Measurements from ENCODE around the gene ZNF14. TPM values are rescaled to one million over a fixed set of nuclear protein-coding genes. Genes with fewer than 3 reads are reported as not detected.
A peak's percentile ranks its signal among the peaks of the same experiment; 100 is the strongest.

ZNF14 gene
- total and polyA plus RNA-seq, 9 of the 15 experiments (the other 6 are each of a cell fraction or from before 2014, with no cell fraction given), result 1.9 to 7.0 (median 4.0) TPM

- ATAC-seq, result no peak
- Histone ChIP-seq H3K9me3 (replicated peaks; ENCODE audit: control insufficient read depth, insufficient read depth, low read depth, low read length) (no peaks in the 10 kb centered on the region), H3K4me2 (ENCODE audit: insufficient read depth, low read length) (no peak overlapping the region), H3K27me3 (ENCODE audit: control insufficient read depth in 2 of 2, insufficient read depth in 2 of 2, low read length in 2 of 2) (no peaks in the 10 kb centered on the region), H3K4me3 (no peak overlapping the region), H3K9ac (ENCODE audit: insufficient read depth in 1 of 2, low read depth in 2 of 2, low read length in 2 of 2) (no peak overlapping the region), H3K79me2 (ENCODE audit: control insufficient read depth, insufficient read depth, low read length) (no peaks in the 10 kb centered on the region), H3K9me1 (ENCODE audit: control insufficient read depth, insufficient read depth, low read length) (no peaks in the 10 kb centered on the region), H3K27ac (ENCODE audit: extremely low read depth, low read depth, low read length) (no peak overlapping the region), H2AFZ (ENCODE audit: low read depth, low read length) (no peak overlapping the region), H3K4me1 (replicated peaks in 1 of 2; ENCODE audit: control insufficient read depth in 2 of 2, insufficient read depth in 2 of 2, low read length in 2 of 2) (no peaks in the 10 kb centered on the region), H4K20me1 (replicated peaks; ENCODE audit: control insufficient read depth, insufficient read depth, low read length) (no peaks in the 10 kb centered on the region), H3K36me3 (ENCODE audit: control insufficient read depth, insufficient read depth, low read length) (no peaks in the 10 kb centered on the region)
- intact Hi-C loops (cut with micrococcal nuclease) (no loop called here), in situ Hi-C loops (cut with MboI) (no loop called here)
- no peak for DNase-seq (ENCODE audit: extremely low read depth in 1 of 4, low spot score in 3 of 4)
- FAIRE-seq, result peak; percentile 35
- WGBS (ENCODE audit: insufficient coverage, low coverage, missing lambda C conversion rate), result 77% methylated on average over 6 of the region's 6 CpGs
- ChIA-PET CTCF (ENCODE audit: low intra/inter-chr PET ratio) (no interaction called here), POLR2A (interaction anchor here (0.9 to 1.0 kb wide), 2 partner anchors 15 to 63 kb away, joined by 3 read pairs; no protein-coding TSS in a partner anchor)
- BruUV-seq (replicated peaks), result no TSS peak
- TF ChIP-seq SIRT6 (IDR thresholded peaks at IDR 0.05; ENCODE audit: low read depth, low read length) (no peak), TAF9B (IDR thresholded peaks at IDR 0.05; ENCODE audit: partially characterized antibody) (no peak), ZNF589 (CRISPR knock-in tag; IDR thresholded peaks at IDR 0.05; ENCODE audit: low read depth) (no peak), ETV6 (IDR thresholded peaks at IDR 0.05; ENCODE audit: borderline replicate concordance in 1 of 2, low read depth in 2 of 2, low read length in 1 of 2) (no peak), ETV6 (CRISPR knock-in tag; IDR thresholded peaks at IDR 0.05; ENCODE audit: borderline replicate concordance) (no peak), GABPA (tag; conservative IDR thresholded peaks at IDR 0.05; ENCODE audit: low read depth) (no peak), ZBTB11 (CRISPR knock-in tag; IDR thresholded peaks at IDR 0.05) (no peak), ZNF184 (CRISPR knock-in tag; IDR thresholded peaks at IDR 0.05) (no peak), MED1 (CRISPR knock-in tag; IDR thresholded peaks at IDR 0.05; ENCODE audit: borderline replicate concordance) (no peak), SETDB1 (IDR thresholded peaks at IDR 0.05; ENCODE audit: low read length) (no peak)
- TF ChIP-seq, protein P1, sequence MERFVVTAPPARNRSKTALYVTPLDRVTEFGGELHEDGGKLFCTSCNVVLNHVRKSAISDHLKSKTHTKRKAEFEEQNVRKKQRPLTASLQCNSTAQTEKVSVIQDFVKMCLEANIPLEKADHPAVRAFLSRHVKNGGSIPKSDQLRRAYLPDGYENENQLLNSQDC (CRISPR knock-in tag; IDR thresholded peaks at IDR 0.05), result no peak
- TF ChIP-seq, protein P2, sequence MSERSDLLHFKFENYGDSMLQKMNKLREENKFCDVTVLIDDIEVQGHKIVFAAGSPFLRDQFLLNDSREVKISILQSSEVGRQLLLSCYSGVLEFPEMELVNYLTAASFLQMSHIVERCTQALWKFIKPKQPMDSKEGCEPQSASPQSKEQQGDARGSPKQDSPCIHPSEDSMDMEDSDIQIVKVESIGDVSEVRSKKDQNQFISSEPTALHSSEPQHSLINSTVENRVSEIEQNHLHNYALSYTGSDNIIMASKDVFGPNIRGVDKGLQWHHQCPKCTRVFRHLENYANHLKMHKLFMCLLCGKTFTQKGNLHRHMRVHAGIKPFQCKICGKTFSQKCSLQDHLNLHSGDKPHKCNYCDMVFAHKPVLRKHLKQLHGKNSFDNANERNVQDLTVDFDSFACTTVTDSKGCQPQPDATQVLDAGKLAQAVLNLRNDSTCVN (CRISPR knock-in tag; IDR thresholded peaks at IDR 0.05), result no peak
- TF ChIP-seq, protein P3, sequence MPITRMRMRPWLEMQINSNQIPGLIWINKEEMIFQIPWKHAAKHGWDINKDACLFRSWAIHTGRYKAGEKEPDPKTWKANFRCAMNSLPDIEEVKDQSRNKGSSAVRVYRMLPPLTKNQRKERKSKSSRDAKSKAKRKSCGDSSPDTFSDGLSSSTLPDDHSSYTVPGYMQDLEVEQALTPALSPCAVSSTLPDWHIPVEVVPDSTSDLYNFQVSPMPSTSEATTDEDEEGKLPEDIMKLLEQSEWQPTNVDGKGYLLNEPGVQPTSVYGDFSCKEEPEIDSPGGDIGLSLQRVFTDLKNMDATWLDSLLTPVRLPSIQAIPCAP (CRISPR knock-in tag; IDR thresholded peaks at IDR 0.05; ENCODE audit: borderline replicate concordance), result no peak
Observed at GRCh38 chr19:19686580-19686979, 46.3 kb downstream of the ZNF14 start.

Data from K562 (cell line).